HG03439 (cell line): ENCODE results near the gene ZNF644.
"Not testable (repeated sequence)": the region's sequence is repeated elsewhere in the genome, so short reads cannot be mapped to it uniquely, and the experiment has no call there.

Experiments
- ATAC-seq: cut with Tn5 transposase; IDR thresholded peaks from one replicate; pipeline ENCODE4 v1.9.1; 2021; ENCODE audit warnings: mild to moderate bottlenecking, moderate library complexity; ENCODE audit not compliant: unreplicated experiment

Gene ZNF644

GRCh38 chr1:90928231-90928630, 93.6 kb downstream of the ZNF644 start:
- ATAC-seq: not testable (repeated sequence)

DNA sequence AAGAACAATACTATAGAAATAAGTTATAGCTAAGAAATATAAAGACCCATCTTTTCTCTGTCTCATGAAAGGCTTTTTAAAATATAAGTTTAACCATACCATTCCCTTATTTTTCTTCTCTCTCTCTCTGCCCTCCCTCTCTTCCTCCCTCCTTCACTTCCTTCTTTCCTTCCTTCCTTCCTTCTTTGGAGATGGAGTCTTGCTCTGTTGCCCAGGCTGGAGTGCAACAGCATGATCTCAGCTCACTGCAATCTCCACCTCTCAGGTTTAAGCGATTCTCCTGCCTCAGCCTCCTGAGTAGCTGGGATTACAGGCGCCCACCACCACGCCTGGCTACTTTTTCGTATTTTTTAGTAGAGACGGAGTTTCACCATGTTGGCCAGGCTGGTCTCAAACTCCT, 94.2 kb downstream of the ZNF644 start:
- not testable (repeated sequence) for ATAC-seq

- no peak for ATAC-seq
Measured at GRCh38 chr1:90926971-90927370, 94.9 kb downstream of the ZNF644 start.

GRCh38 chr1:90925928-90926869, 95.6 kb downstream of the ZNF644 start:
- ATAC-seq: no peak

- no peak for ATAC-seq
Measured at GRCh38 chr1:90924982-90925381, 96.9 kb downstream of the ZNF644 start.

GRCh38 chr1:90922996-90923395, 98.8 kb downstream of the ZNF644 start:
- ATAC-seq: no peak

DNA sequence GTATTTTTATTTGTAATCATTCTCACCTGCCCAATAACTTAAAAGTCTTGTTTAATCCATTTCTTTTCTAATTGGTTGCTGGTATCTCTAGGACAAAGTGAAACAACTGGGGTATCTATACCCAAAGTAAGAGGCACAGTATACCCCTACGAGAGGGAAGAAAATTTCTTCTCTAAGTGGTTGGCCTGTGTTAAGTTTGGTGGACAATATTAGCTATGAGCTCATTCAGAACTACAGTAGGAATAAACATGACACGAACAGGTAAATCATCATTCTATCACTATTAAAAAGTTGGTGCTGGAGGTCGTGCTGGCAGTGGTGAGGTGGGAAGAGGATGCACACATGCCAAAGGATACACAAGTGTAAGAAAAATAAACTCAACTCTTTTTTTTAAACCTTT, 99.6 kb downstream of the ZNF644 start:
- no peak for ATAC-seq

DNA sequence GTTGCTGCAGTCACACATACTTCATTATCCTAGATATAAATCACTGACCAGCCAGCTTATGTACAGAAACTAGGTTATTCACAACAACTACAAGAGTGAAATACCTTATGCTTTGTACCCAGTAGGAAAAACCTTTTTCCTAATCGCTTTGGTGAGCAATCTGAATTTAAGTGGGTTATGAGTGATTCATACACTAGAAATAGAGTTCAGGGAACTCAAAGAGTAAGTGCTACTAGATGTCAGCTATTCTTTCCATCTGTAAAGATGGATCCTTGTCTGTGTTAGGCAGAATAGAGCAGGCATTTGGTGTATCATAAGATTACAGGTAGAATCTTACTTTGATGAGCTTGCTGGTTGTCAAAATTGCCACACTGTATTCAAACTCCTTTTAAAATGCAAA, 101.9 kb downstream of the ZNF644 start:
- no peak for ATAC-seq

DNA sequence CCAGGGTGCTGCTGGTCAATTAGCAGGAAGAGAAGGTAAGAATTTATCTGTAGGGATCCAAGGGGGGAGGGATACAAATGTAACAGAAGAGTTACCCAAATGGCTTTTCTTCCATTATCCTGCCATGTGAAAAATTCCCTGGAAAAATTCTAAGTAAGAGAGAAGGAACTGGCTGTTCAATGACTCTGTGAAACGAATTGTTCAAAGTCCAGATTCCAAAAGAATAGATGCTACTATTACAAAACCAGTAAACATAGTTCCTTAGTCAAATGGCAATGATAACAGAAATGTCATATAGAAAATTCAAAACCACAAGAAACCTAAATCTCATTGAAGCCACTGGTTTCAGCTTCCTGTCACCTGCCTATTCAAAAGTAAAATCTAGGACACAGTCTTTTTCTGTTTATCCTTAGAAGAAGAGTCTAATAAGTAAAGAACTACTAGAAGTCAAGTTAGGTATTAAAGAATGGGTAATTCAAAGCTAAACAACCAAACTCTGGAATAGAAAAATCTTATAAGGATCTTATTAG, 102.6 kb downstream of the ZNF644 start:
- no peak for ATAC-seq

- no peak for ATAC-seq
Measured at GRCh38 chr1:90911353-90911752, 110.5 kb downstream of the ZNF644 start.

DNA sequence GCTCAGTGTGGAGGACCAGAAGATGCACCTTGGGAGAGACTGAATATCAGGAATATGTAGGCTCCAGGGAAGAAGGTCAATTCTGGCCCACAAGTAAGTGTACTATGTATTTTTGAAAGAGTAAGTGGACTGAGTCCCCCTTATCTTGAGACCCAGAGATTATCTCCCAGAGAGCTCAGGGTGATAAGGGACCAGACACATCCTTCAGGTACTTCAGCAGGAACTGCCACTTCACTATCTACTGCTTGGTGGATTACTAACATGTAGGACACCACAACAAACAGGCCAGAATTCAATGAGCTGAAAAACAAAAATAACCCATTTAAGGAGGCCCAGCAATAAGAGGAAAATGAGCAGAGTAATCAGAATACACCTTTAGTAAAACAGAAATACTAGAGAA, 119.2 kb downstream of the ZNF644 start:
- no peak for ATAC-seq

- no peak for ATAC-seq
Measured at GRCh38 chr1:90899263-90899662, 122.6 kb downstream of the ZNF644 start.

DNA sequence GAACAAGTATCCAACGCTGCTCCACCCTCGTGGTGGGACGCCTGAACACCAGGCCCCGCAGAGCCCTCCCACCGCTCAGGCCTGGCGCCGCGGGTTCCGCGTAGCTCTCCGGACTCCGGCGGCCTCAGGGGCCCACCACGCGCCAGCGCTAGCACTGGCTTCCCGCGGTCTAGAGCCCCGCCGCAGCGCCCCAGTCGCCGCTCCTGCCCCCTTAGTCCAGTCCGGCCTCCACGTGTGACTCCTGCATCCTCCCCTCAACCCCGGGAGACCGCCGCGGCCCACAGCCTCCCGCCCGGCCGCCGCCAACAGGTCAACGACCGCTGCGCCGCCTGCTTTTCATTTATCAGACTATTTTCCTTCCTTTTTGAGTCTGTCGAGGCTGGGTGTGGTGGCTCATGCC, 128.2 kb downstream of the ZNF644 start:
- not testable (repeated sequence) for ATAC-seq

DNA sequence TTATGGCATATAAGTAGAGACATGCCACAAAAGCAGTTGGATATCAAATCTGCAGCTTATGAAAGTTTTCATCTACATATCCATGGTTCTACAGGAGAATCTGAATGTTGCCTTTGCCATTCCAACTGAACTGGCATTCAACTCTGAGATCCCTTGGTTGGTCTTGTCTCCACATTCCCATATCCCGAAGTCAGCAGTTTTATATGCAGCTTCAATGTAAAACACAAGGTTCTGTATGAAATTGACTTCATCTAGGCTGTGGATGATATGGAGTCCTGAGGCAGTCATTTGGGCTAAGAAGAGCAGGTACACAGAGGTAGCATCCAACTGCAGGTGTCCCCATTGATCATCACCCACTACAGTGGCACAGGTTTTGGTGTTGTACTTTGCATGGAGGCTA, 129.0 kb downstream of the ZNF644 start:
- ATAC-seq: not testable (repeated sequence)

DNA sequence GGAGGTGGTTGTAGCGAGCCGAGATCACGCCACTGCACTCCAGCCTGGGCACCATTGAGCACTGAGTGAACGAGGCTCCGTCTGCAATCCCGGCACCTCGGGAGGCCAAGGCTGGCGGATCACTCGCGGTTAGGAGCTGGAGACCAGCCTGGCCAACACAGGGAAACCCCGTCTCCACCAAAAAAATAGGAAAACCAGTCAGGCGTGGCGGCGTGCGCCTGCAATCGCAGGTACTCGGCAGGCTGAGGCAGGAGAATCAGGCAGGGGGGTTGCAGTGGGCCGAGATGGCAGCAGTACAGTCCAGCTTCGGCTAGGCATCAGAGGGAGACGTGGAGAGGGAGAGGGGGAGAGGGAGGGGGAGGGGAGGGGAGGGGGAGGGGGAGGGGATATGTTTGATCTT, 129.6 kb downstream of the ZNF644 start:
- not testable (repeated sequence) for ATAC-seq

DNA sequence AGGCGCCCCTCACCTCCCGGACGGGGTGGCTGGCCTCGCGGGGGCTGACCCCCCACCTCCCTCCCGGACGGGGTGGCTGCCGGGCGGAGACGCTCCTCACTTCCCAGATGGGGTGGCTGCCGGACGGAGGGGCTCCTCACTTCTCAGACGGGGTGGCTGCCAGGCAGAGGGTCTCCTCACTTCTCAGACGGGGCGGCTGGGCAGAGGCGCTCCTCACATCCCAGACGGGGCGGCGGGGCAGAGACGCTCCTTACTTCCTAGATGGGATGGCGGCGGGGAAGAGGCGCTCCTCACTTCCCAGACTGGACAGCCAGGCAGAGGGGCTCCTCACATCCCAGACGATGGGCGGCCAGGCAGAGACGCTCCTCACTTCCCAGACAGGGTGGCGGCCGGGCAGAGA, 130.1 kb downstream of the ZNF644 start:
- ATAC-seq: not testable (repeated sequence)

- no peak for ATAC-seq
Measured at GRCh38 chr1:90882221-90882620, 139.6 kb downstream of the ZNF644 start.

GRCh38 chr1:90881034-90881433, 140.8 kb downstream of the ZNF644 start:
- ATAC-seq: no peak

- no peak for ATAC-seq
Measured at GRCh38 chr1:90879281-90879680, 142.6 kb downstream of the ZNF644 start.

DNA sequence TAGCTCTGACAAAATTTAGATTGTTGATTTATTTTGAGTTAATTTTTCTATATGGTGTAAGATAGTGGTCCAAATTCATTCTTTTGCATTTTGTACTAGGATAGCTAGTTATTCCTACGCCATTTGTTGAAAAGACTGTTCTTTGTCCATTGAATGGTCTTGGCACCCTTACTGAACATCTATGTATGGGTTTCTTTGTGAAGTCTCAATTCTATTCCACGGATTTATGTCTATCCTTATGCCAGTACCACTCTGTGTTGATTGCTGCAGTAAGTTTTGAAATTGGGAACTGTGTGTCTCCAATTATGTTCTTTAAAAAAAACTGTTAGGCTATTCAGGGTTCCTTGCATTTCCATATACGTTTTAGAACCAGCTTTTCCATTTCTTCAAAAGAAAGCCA, 145.7 kb downstream of the ZNF644 start:
- ATAC-seq: no peak
